GM12878 (cell line): ENCODE results near the gene C12orf60.

ENCODE experiments used
- BACH1 ChIP-seq: fragments of 450-650 bp; IDR thresholded peaks from 2 replicates; pipeline ENCODE4 v1.6.1; 2017; ENCODE audit warnings: mild to moderate bottlenecking, borderline replicate concordance
- EP300 ChIP-seq, 2 experiments: fragments of 150-350 bp in 1 of 2; IDR thresholded peaks; 2 replicates each; pipeline ENCODE4 v1.6.1; 2011 to 2012; ENCODE audit warnings: low read depth in 2 of 2, low read length in 2 of 2, borderline replicate concordance in 1 of 2, improper control_type of control experiment in 1 of 2, inconsistent platforms in 1 of 2; ENCODE audit not compliant: control insufficient read depth in 1 of 2
- HDAC2 ChIP-seq: fragments of 200-600 bp; sonication (generic); IDR thresholded peaks from 2 replicates; pipeline ENCODE4 v1.6.1; 2017
- NRF1 ChIP-seq: conservative IDR thresholded peaks from 2 replicates; pipeline ENCODE4 v1.6.1; 2011; ENCODE audit warnings: mild to moderate bottlenecking, low read depth, low read length, improper control_type of control experiment
- POLR2AphosphoS5 ChIP-seq: IDR thresholded peaks from 2 replicates; pipeline ENCODE4 v1.6.1; 2011; ENCODE audit warnings: mild to moderate bottlenecking, low read length, inconsistent platforms
- RELA ChIP-seq: fragments of 450-650 bp; IDR thresholded peaks from 2 replicates; pipeline ENCODE4 v1.8.0; 2014; ENCODE audit warnings: borderline replicate concordance; ENCODE audit not compliant: partially characterized antibody
- STAT3 ChIP-seq: IDR thresholded peaks from 2 replicates; pipeline ENCODE4 v1.6.1; 2011; ENCODE audit warnings: low read depth, low read length, improper control_type of control experiment
- TF ChIP-seq, protein P1 (sequence below), 3 experiments: IDR thresholded peaks in 2 of 3; conservative IDR thresholded peaks in 1 of 3; 2 replicates each; pipeline ENCODE4 v1.5.1; 2011; ENCODE audit warnings: low read depth in 3 of 3, low read length in 3 of 3, mild to moderate bottlenecking in 3 of 3, control low read depth in 2 of 3, moderate library complexity in 2 of 3, inconsistent platforms in 1 of 3, mixed read lengths in 1 of 3; ENCODE audit not compliant: control insufficient read depth in 2 of 3, insufficient read depth in 1 of 3; ENCODE audit errors: extremely low read depth in 1 of 3

DNA sequence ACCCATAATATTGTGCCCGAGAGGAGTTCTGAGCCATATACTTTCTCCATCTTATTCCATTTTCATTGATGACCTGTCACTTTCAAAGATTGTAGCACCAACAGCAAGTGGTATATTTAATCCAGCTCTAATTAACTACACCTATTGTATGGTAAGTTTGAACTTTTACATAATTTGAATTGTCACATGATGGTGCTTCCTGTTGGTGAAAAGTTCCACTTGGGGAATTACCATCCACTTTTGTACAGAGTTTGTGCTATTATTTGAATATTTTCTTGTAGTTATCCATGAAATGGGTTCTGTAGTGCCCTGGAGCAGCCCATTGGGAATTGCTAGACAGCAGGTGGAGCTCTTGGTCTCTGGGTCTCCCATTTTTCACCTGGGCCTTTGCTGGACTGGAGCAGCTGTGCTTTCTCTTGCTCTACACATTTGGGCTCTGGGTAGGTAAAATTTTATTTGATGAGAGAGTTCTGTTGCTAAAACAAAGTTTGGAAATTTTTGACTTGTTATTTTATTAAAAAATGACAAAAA lies 7.5 kb downstream of the C12orf60 start:
- no peak for TF ChIP-seq EP300 (IDR thresholded peaks at IDR 0.05; ENCODE audit: borderline replicate concordance in 1 of 2, control insufficient read depth in 1 of 2, low read depth in 2 of 2, low read length in 2 of 2)
- TF ChIP-seq, protein P1, sequence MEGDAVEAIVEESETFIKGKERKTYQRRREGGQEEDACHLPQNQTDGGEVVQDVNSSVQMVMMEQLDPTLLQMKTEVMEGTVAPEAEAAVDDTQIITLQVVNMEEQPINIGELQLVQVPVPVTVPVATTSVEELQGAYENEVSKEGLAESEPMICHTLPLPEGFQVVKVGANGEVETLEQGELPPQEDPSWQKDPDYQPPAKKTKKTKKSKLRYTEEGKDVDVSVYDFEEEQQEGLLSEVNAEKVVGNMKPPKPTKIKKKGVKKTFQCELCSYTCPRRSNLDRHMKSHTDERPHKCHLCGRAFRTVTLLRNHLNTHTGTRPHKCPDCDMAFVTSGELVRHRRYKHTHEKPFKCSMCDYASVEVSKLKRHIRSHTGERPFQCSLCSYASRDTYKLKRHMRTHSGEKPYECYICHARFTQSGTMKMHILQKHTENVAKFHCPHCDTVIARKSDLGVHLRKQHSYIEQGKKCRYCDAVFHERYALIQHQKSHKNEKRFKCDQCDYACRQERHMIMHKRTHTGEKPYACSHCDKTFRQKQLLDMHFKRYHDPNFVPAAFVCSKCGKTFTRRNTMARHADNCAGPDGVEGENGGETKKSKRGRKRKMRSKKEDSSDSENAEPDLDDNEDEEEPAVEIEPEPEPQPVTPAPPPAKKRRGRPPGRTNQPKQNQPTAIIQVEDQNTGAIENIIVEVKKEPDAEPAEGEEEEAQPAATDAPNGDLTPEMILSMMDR (IDR thresholded peaks at IDR 0.05 in 2 of 3, conservative IDR thresholded peaks at IDR 0.05 in 1 of 3; ENCODE audit: control insufficient read depth in 2 of 3, extremely low read depth in 1 of 3, insufficient read depth in 1 of 3, low read depth in 3 of 3, low read length in 3 of 3) = peak in 1 of 3 experiments; percentile 27; a peak in 3 of 6 replicates
- no peak for TF ChIP-seq RELA
- no peak for TF ChIP-seq POLR2AphosphoS5
- no peak for TF ChIP-seq NRF1
- TF ChIP-seq BACH1 = no peak
- TF ChIP-seq STAT3 = no peak
- TF ChIP-seq HDAC2 = no peak
